OCI-LY7 (cell line): ENCODE measurements around the gene TMEM266. TPM values are rescaled to one million over a fixed set of nuclear protein-coding genes. Genes with fewer than 3 reads are reported as not detected.

ENCODE experiments used
- BruUV-seq: library from RNA; stranded (reverse); fragments of 400-500 nt; replicated peaks from 2 replicates; lab custom pipeline; 2021; lab: Mats Ljungman, UMichigan
- CTCF ChIA-PET: fragments of 300-600 bp; sonication (Branson Sonifier 250); formaldehyde crosslinking; loops from one replicate; lab custom pipeline; 2022; ENCODE audit warnings: antibody characterized with exemption; ENCODE audit not compliant: unreplicated experiment; lab: Charles Lee
- POLR2A ChIA-PET: fragments of 300-600 bp; sonication (Branson Sonifier 250); formaldehyde crosslinking; loops from one replicate; lab custom pipeline; 2022; ENCODE audit warnings: antibody characterized with exemption; lab: Charles Lee
- DNase-seq: peaks from one replicate; pipeline ENCODE4 v3.0.0-alpha.2; 2015; ENCODE audit warnings: low spot score
- H2AFZ ChIP-seq: fragments of 200-600 bp; sonication (generic), shearing (Covaris generic); 2 replicates; pipeline ENCODE4 v1.6.1; 2014; ENCODE audit warnings: mild to moderate bottlenecking, antibody characterized with exemption, low read length, moderate library complexity
- H3K27ac ChIP-seq: fragments of 200-600 bp; sonication (generic); 2 replicates; pipeline ENCODE4 v1.5.1; 2014; ENCODE audit warnings: mixed run types, low read depth, mild to moderate bottlenecking, moderate library complexity, low read length, inconsistent platforms; ENCODE audit not compliant: poor library complexity, severe bottlenecking
- H3K36me3 ChIP-seq: fragments of 200-600 bp; sonication (generic); 2 replicates; pipeline ENCODE4 v1.6.1; 2014; ENCODE audit warnings: mild to moderate bottlenecking, antibody characterized with exemption, low read length, moderate library complexity, mixed read lengths; ENCODE audit not compliant: insufficient read depth
- H3K4me1 ChIP-seq: fragments of 200-600 bp; sonication (generic); 2 replicates; pipeline ENCODE4 v1.5.1; 2014; ENCODE audit warnings: mild to moderate bottlenecking, low read length; ENCODE audit not compliant: insufficient read depth, poor library complexity, severe bottlenecking
- H3K4me2 ChIP-seq: fragments of 200-600 bp; sonication (generic); 2 replicates; pipeline ENCODE4 v1.6.1; 2014; ENCODE audit warnings: mild to moderate bottlenecking, low read length
- H3K4me3 ChIP-seq: fragments of 200-600 bp; sonication (generic); 2 replicates; pipeline ENCODE4 v1.5.1; 2014; ENCODE audit warnings: mild to moderate bottlenecking, low read depth, low read length; ENCODE audit not compliant: poor library complexity, severe bottlenecking
- H3K79me2 ChIP-seq: fragments of 200-600 bp; sonication (generic); 2 replicates; pipeline ENCODE4 v1.6.1; 2016; ENCODE audit warnings: low read depth, mild to moderate bottlenecking, low read length, moderate library complexity, mixed read lengths; ENCODE audit not compliant: insufficient read depth
- H3K9me2 ChIP-seq: fragments of 200-600 bp; sonication (generic); 2 replicates; pipeline ENCODE4 v1.6.1; 2016; ENCODE audit warnings: mild to moderate bottlenecking, low read length, mixed read lengths; ENCODE audit not compliant: insufficient read depth
- H3K9me3 ChIP-seq: fragments of 200-600 bp; sonication (generic); 2 replicates; pipeline ENCODE4 v1.6.1; 2014; ENCODE audit warnings: mild to moderate bottlenecking, mixed run types, low read length, mixed read lengths
- H4K20me1 ChIP-seq: fragments of 200-600 bp; sonication (generic); 2 replicates; pipeline ENCODE4 v1.6.1; 2014; ENCODE audit warnings: mild to moderate bottlenecking, antibody characterized with exemption, low read length, moderate library complexity, mixed read lengths; ENCODE audit not compliant: insufficient read depth
- EZH2phosphoT487 ChIP-seq: fragments of 200-600 bp; sonication (generic); IDR thresholded peaks from 2 replicates; pipeline ENCODE4 v1.6.1; 2018; ENCODE audit warnings: low read depth, borderline replicate concordance, mild to moderate bottlenecking, mixed run types, antibody characterized with exemption, low read length, moderate library complexity, mixed read lengths
- intact Hi-C: fragments of 100-400 bp; cut with micrococcal nuclease; formaldehyde crosslinking; loops from one replicate; pipeline ENCODE4 v1.10.0; 2022; ENCODE audit not compliant: unreplicated experiment
- total RNA-seq, 2 experiments: library from RNA; depleted of rRNA in 1 of 2; stranded (reverse); fragments of >200 nt in 1 of 2; shearing (Covaris generic) in 1 of 2; gene quantifications; 2 replicates each; pipeline ENCODE4 v1.2.3, GENCODE V29; 2014 to 2022
- TF ChIP-seq, protein P1 (sequence below): fragments of 200-600 bp; sonication (generic); conservative IDR thresholded peaks from 2 replicates; pipeline ENCODE4 v1.5.1; 2014; ENCODE audit warnings: mild to moderate bottlenecking, antibody characterized with exemption, low read length, moderate library complexity, mixed read lengths

The TMEM266 gene
- total RNA-seq, 2 experiments from 2014 or later = not detected

DNA sequence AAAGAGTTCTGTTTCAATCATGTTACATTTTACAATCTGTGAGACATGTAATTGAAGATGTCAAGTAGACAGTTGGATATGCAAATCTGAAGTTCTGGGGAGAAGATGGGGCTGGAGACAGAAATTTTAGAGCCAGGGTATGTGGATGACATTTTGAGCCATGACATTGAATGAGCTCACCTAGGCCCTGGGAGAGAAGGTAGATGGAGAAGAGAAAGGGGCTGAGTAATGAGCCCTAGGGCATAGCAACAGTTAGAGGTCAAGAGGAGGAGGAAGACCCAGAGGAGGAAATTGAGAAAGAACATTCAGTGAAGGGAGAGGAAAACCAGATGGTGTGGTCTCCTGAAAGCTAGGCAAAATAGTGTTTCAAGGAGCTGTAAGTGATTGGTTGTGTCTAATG lies 15.3 kb downstream of the TMEM266 start:
- no peak for TF ChIP-seq EZH2phosphoT487
- TF ChIP-seq, protein P1, sequence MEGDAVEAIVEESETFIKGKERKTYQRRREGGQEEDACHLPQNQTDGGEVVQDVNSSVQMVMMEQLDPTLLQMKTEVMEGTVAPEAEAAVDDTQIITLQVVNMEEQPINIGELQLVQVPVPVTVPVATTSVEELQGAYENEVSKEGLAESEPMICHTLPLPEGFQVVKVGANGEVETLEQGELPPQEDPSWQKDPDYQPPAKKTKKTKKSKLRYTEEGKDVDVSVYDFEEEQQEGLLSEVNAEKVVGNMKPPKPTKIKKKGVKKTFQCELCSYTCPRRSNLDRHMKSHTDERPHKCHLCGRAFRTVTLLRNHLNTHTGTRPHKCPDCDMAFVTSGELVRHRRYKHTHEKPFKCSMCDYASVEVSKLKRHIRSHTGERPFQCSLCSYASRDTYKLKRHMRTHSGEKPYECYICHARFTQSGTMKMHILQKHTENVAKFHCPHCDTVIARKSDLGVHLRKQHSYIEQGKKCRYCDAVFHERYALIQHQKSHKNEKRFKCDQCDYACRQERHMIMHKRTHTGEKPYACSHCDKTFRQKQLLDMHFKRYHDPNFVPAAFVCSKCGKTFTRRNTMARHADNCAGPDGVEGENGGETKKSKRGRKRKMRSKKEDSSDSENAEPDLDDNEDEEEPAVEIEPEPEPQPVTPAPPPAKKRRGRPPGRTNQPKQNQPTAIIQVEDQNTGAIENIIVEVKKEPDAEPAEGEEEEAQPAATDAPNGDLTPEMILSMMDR = no peak
- BruUV-seq = no TSS peak
- POLR2A ChIA-PET = interaction anchor here (0.5 to 1.0 kb wide), 3 partner anchors 36 to 363 kb away, joined by 3 to 4 read pairs (median 3); no protein-coding TSS in a partner anchor

DNA sequence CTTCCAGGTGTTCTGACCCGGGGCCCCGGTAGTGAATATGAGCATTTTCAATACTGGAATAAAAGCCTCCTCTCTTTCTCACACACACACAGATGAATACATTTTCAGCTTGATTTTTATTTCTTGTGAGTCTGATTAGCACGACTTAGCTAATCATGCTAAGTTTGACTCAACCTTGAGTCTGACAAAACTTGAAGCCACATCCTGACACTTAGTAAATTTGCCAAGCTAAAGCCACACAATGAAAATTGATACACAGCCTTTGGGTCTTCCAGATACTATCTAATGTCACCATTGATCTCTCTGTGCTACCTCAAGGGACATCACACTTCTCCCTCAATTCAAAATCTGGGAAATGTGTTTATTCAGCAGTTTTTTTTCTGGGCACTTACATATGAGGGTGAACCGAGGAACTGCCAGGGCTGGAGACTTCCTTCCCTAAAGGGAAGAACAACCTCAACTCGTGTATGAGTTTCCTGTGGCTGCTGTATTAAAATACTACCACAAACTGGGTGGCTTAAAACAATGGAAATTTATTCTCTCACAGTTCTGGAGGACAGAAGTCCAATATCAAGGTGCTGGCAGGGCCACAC lies 18.6 kb downstream of the TMEM266 start:
- Histone ChIP-seq H3K9me3 (no peaks in the 10 kb centered on the region), H3K36me3 (no peaks in the 10 kb centered on the region), H4K20me1 (no peaks in the 10 kb centered on the region), H3K79me2 (no peaks in the 10 kb centered on the region), H3K4me3 (no peak overlapping the region), H3K4me1 (no peaks in the 10 kb centered on the region), H3K4me2 (no peak overlapping the region), H3K27ac (no peak overlapping the region), H2AFZ (no peak overlapping the region), H3K9me2 (no peaks in the 10 kb centered on the region)
- ChIA-PET CTCF (interaction anchor here (0.6 kb wide), 1 partner anchor 42 kb away, joined by 3 read pairs; no protein-coding TSS in a partner anchor), POLR2A (no interaction called here)
- BruUV-seq = no TSS peak
- TF ChIP-seq, protein P1 = no peak
- TF ChIP-seq EZH2phosphoT487 = no peak
- intact Hi-C loops = no loop called here
- DNase-seq = no peak

More for the DNA sequence above, 15.3 kb downstream of the TMEM266 start:
- CTCF ChIA-PET = no interaction called here
- Histone ChIP-seq H3K4me3 (no peak overlapping the region), H3K9me3 (no peaks in the 10 kb centered on the region), H4K20me1 (no peaks in the 10 kb centered on the region), H3K4me1 (no peaks in the 10 kb centered on the region), H3K79me2 (no peaks in the 10 kb centered on the region), H3K27ac (no peak overlapping the region), H3K9me2 (no peaks in the 10 kb centered on the region), H3K4me2 (no peak overlapping the region), H3K36me3 (no peaks in the 10 kb centered on the region), H2AFZ (no peak overlapping the region)
- intact Hi-C loops = no loop called here
- no peak for DNase-seq

DNA sequence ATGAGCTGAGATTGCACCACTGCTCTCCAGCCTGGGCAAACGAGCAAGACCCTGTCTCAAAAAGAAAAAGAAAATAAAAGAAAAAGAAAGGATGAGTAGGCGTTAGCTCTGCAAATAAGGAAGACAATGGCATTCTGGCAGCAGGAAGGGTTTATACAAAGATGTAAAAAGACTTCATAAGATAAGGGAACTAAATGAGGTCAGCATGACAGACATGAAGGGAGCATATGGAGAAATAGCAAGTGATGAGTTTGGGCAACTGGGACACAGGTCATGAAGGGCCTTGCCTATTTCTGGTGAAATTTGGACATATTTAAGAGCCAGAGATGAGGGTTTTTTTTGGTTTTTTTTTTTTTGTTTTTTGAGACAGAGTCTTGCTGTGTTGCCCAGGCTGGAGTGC lies 24.5 kb downstream of the TMEM266 start:
- no peak for TF ChIP-seq EZH2phosphoT487
- TF ChIP-seq, protein P1 = no peak
- intact Hi-C loops = no loop called here
- Histone ChIP-seq H3K9me3 (no peaks in the 10 kb centered on the region), H3K36me3 (no peaks in the 10 kb centered on the region), H2AFZ (no peak overlapping the region), H3K27ac (no peak overlapping the region), H3K79me2 (no peaks in the 10 kb centered on the region), H3K4me3 (no peak overlapping the region), H3K4me2 (no peak overlapping the region), H3K9me2 (no peaks in the 10 kb centered on the region), H3K4me1 (no peaks in the 10 kb centered on the region), H4K20me1 (no peaks in the 10 kb centered on the region)
- CTCF ChIA-PET = no interaction called here
- no peak for DNase-seq
- no TSS peak for BruUV-seq
- POLR2A ChIA-PET = no interaction called here
